ENCODE results near the gene PIP4K2A. TPM values are rescaled to one million over a fixed set of nuclear protein-coding genes. Genes with fewer than 3 reads are reported as not detected.

Gene PIP4K2A
- total RNA-seq, 2 donors from 2014 or later: 15.0 to 17.8 TPM

DNA sequence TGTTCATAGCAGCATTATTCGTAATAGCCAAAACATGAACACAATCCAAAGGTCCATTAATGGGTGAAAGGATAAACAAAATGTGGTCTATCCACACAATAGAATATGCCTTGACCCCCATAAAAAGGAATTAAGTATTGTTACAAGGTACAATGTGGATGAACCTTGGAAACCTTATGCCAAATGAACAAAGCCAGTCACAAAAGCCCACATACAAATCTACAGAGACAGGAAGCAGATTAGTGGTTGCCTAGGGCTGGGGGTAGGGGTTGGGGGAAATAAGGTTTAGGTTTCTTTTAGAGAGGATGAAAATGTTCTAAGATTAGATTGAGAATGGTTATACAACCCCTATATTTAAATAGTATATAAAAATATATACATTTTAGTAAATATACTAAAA, 34.8 kb downstream of the PIP4K2A start:
- Histone ChIP-seq H3K9me3 (ENCODE audit: control insufficient read depth, low read length) (no peaks in the 10 kb centered on the region), H3K4me1 (ENCODE audit: control insufficient read depth, insufficient read depth, low read length) (no peaks in the 10 kb centered on the region), H3K36me3 (ENCODE audit: control insufficient read depth, insufficient read depth, low read length) (no peaks in the 10 kb centered on the region), H3K4me3 (ENCODE audit: low read length) (no peak overlapping the region), H3K27ac (ENCODE audit: low read depth, low read length) (no peak overlapping the region), H3K9ac (ENCODE audit: extremely low read depth, low read length, poor library complexity, severe bottlenecking) (no peak overlapping the region), H3K27me3 (ENCODE audit: control insufficient read depth, insufficient read depth, low read length, poor library complexity, severe bottlenecking) (no peaks in the 10 kb centered on the region)
- H3K27me3 Mint-ChIP-seq (ENCODE audit: insufficient read depth): no peaks in the 10 kb centered on the region
- TF ChIP-seq CTCF (conservative IDR thresholded peaks at IDR 0.05): no peak
- peaks cover 14% of the 10 kb centered on the region for H3K4me1 Mint-ChIP-seq
- WGBS, 2 experiments (ENCODE audit: insufficient coverage in 1 of 2, insufficient read length in 1 of 2): 90% methylated on average over 1 of the region's 1 CpG; no CpG with 5 or more reads in 1 of the 2 experiments
- H3K4me3 Mint-ChIP-seq: no peak overlapping the region
- no peak for DNase-seq
- no peak overlapping the region for H3K27ac Mint-ChIP-seq
- no peaks in the 10 kb centered on the region for H3K36me3 Mint-ChIP-seq (ENCODE audit: low read depth)
- no peaks in the 10 kb centered on the region for H3K9me3 Mint-ChIP-seq

GRCh38 chr10:22677333-22677732, 37.0 kb downstream of the PIP4K2A start:
- H3K27me3 ChIP-seq (ENCODE audit: control insufficient read depth, insufficient read depth, low read length, poor library complexity, severe bottlenecking): no peaks in the 10 kb centered on the region
- TF ChIP-seq CTCF (conservative IDR thresholded peaks at IDR 0.05): no peak
- WGBS, 2 experiments (ENCODE audit: insufficient coverage in 1 of 2, insufficient read length in 1 of 2): 92 to 100% methylated on average over 3 to 5 of the region's 5 CpGs
- Mint-ChIP-seq H3K36me3 (ENCODE audit: low read depth) (no peaks in the 10 kb centered on the region), H3K27ac (no peak overlapping the region), H3K27me3 (ENCODE audit: insufficient read depth) (no peaks in the 10 kb centered on the region), H3K9me3 (no peaks in the 10 kb centered on the region), H3K4me1 (peaks cover 8% of the 10 kb centered on the region), H3K4me3 (no peak overlapping the region)
- no peak overlapping the region for H3K27ac ChIP-seq (ENCODE audit: low read depth, low read length)
- H3K9ac ChIP-seq (ENCODE audit: extremely low read depth, low read length, poor library complexity, severe bottlenecking): no peak overlapping the region
- no peak overlapping the region for H3K4me3 ChIP-seq (ENCODE audit: low read length)
- H3K36me3 ChIP-seq (ENCODE audit: control insufficient read depth, insufficient read depth, low read length): no peaks in the 10 kb centered on the region
- H3K4me1 ChIP-seq (ENCODE audit: control insufficient read depth, insufficient read depth, low read length): no peaks in the 10 kb centered on the region
- no peak for DNase-seq
- no peaks in the 10 kb centered on the region for H3K9me3 ChIP-seq (ENCODE audit: control insufficient read depth, low read length)

DNA sequence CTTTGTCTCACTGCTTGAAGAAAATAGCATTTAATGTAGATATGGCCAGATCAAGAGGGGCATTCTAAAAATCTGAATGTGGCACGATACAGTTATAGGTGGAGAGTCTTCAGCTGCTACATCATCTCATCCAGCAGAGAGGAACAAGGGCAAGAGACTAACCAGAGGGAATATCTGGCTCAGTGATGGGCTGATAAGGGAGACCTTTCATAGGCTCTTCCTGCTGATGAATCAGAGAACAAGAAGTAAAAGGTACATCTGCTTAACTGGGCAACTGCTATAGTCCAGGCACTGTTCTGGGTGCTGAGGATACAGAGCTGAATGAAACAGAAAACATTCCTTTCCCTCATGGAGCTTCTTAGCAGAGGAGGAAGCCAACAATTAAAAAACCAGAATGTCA, 37.9 kb downstream of the PIP4K2A start:
- Histone ChIP-seq H3K27me3 (ENCODE audit: control insufficient read depth, insufficient read depth, low read length, poor library complexity, severe bottlenecking) (no peaks in the 10 kb centered on the region), H3K9me3 (ENCODE audit: control insufficient read depth, low read length) (no peaks in the 10 kb centered on the region), H3K36me3 (ENCODE audit: control insufficient read depth, insufficient read depth, low read length) (no peaks in the 10 kb centered on the region), H3K9ac (ENCODE audit: extremely low read depth, low read length, poor library complexity, severe bottlenecking) (no peak overlapping the region), H3K4me1 (ENCODE audit: control insufficient read depth, insufficient read depth, low read length) (no peaks in the 10 kb centered on the region), H3K27ac (ENCODE audit: low read depth, low read length) (no peak overlapping the region), H3K4me3 (ENCODE audit: low read length) (no peak overlapping the region)
- Mint-ChIP-seq H3K36me3 (ENCODE audit: low read depth) (no peaks in the 10 kb centered on the region), H3K27me3 (ENCODE audit: insufficient read depth) (no peaks in the 10 kb centered on the region), H3K4me1 (peaks cover 10% of the 10 kb centered on the region), H3K27ac (no peak overlapping the region), H3K4me3 (no peak overlapping the region), H3K9me3 (no peaks in the 10 kb centered on the region)
- DNase-seq: no peak
- no peak for TF ChIP-seq CTCF (conservative IDR thresholded peaks at IDR 0.05)
- WGBS, 2 experiments (ENCODE audit: insufficient coverage in 1 of 2, insufficient read length in 1 of 2): 93 to 100% methylated on average over 1 of the region's 1 CpG
